Measurements from ENCODE around the gene CRLF1.

Gene CRLF1

DNA sequence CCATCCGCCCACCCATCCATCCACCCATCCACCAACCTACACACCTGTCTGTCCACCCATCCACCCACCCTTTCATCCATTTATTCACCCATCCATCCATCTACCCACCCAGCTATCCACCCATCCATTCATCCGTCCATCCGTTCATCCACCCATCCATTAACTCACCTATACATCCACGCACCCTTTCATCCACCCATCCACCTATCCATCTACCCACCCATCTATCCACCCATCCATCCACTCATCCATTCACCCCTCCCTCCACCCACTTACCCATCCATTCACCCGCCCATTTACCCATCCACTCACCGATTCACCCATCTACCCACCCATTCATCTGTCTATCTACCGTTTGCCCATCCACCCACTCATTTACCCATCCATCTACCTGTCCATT lies 47.9 kb upstream of the CRLF1 start:
- POLR2A ChIA-PET = no interaction called here
- Histone ChIP-seq H3K4me1 (ENCODE audit: control insufficient read depth, insufficient read depth, low read length) (no peaks in the 10 kb centered on the region), H3K27ac (ENCODE audit: extremely low read depth, low read depth, low read length) (no peak overlapping the region), H3K36me3 (ENCODE audit: control insufficient read depth in 2 of 2, insufficient read depth in 1 of 2, low read length in 2 of 2) (no peaks in the 10 kb centered on the region), H3K9me3 (ENCODE audit: control insufficient read depth, insufficient read depth, low read depth, low read length) (no peaks in the 10 kb centered on the region), H3K4me3 (ENCODE audit: low read depth, low read length) (no peak overlapping the region)
- CTCF ChIA-PET = no interaction called here
- TF ChIP-seq ZNF701 (tag by site-specific recombination; IDR thresholded peaks at IDR 0.05) = no peak
- TF ChIP-seq, protein P1, sequence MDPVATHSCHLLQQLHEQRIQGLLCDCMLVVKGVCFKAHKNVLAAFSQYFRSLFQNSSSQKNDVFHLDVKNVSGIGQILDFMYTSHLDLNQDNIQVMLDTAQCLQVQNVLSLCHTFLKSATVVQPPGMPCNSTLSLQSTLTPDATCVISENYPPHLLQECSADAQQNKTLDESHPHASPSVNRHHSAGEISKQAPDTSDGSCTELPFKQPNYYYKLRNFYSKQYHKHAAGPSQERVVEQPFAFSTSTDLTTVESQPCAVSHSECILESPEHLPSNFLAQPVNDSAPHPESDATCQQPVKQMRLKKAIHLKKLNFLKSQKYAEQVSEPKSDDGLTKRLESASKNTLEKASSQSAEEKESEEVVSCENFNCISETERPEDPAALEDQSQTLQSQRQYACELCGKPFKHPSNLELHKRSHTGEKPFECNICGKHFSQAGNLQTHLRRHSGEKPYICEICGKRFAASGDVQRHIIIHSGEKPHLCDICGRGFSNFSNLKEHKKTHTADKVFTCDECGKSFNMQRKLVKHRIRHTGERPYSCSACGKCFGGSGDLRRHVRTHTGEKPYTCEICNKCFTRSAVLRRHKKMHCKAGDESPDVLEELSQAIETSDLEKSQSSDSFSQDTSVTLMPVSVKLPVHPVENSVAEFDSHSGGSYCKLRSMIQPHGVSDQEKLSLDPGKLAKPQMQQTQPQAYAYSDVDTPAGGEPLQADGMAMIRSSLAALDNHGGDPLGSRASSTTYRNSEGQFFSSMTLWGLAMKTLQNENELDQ (tag by site-specific recombination; IDR thresholded peaks at IDR 0.05; ENCODE audit: low read depth) = no peak
- no peak for TF ChIP-seq ZNF624 (tag by site-specific recombination; IDR thresholded peaks at IDR 0.05)
- no peak for TF ChIP-seq KLF7 (tag by site-specific recombination; IDR thresholded peaks at IDR 0.05; ENCODE audit: borderline replicate concordance)
- TF ChIP-seq BCL11B (tag by site-specific recombination; IDR thresholded peaks at IDR 0.05; ENCODE audit: low read depth) = no peak
- no peak for TF ChIP-seq MEIS1 (CRISPR knock-in tag; IDR thresholded peaks at IDR 0.05; ENCODE audit: borderline replicate concordance)
- TF ChIP-seq ZNF555 (tag by site-specific recombination; conservative IDR thresholded peaks at IDR 0.05) = no peak
- no peak for TF ChIP-seq ZNF37A (tag by site-specific recombination; IDR thresholded peaks at IDR 0.05)
- no peak for TF ChIP-seq ZNF221 (tag by site-specific recombination; IDR thresholded peaks at IDR 0.05; ENCODE audit: borderline replicate concordance)
- no peak for TF ChIP-seq ZNF133 (tag by site-specific recombination; IDR thresholded peaks at IDR 0.05)
- no peak for TF ChIP-seq ZNF621 (tag by site-specific recombination; IDR thresholded peaks at IDR 0.05)
- no peak for TF ChIP-seq ZBTB1 (tag by site-specific recombination; IDR thresholded peaks at IDR 0.05)
- peak; percentile 47; the same call in 1 of the 2 replicates for TF ChIP-seq ZEB2 (tag by site-specific recombination; IDR thresholded peaks at IDR 0.05)
- TF ChIP-seq ZNF10 (tag by site-specific recombination; IDR thresholded peaks at IDR 0.05) = no peak
- TF ChIP-seq, protein P2, sequence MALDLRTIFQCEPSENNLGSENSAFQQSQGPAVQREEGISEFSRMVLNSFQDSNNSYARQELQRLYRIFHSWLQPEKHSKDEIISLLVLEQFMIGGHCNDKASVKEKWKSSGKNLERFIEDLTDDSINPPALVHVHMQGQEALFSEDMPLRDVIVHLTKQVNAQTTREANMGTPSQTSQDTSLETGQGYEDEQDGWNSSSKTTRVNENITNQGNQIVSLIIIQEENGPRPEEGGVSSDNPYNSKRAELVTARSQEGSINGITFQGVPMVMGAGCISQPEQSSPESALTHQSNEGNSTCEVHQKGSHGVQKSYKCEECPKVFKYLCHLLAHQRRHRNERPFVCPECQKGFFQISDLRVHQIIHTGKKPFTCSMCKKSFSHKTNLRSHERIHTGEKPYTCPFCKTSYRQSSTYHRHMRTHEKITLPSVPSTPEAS (tag by site-specific recombination; IDR thresholded peaks at IDR 0.05) = no peak
- TF ChIP-seq ZNF692 (tag by site-specific recombination; IDR thresholded peaks at IDR 0.05) = no peak
- TF ChIP-seq, protein P3, sequence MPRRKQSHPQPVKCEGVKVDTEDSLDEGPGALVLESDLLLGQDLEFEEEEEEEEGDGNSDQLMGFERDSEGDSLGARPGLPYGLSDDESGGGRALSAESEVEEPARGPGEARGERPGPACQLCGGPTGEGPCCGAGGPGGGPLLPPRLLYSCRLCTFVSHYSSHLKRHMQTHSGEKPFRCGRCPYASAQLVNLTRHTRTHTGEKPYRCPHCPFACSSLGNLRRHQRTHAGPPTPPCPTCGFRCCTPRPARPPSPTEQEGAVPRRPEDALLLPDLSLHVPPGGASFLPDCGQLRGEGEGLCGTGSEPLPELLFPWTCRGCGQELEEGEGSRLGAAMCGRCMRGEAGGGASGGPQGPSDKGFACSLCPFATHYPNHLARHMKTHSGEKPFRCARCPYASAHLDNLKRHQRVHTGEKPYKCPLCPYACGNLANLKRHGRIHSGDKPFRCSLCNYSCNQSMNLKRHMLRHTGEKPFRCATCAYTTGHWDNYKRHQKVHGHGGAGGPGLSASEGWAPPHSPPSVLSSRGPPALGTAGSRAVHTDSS (tag by site-specific recombination; IDR thresholded peaks at IDR 0.05) = no peak
- no peak for TF ChIP-seq ZNF404 (tag by site-specific recombination; IDR thresholded peaks at IDR 0.05)
- no peak for TF ChIP-seq ZNF114 (tag by site-specific recombination; IDR thresholded peaks at IDR 0.05)
- TF ChIP-seq, protein P4, sequence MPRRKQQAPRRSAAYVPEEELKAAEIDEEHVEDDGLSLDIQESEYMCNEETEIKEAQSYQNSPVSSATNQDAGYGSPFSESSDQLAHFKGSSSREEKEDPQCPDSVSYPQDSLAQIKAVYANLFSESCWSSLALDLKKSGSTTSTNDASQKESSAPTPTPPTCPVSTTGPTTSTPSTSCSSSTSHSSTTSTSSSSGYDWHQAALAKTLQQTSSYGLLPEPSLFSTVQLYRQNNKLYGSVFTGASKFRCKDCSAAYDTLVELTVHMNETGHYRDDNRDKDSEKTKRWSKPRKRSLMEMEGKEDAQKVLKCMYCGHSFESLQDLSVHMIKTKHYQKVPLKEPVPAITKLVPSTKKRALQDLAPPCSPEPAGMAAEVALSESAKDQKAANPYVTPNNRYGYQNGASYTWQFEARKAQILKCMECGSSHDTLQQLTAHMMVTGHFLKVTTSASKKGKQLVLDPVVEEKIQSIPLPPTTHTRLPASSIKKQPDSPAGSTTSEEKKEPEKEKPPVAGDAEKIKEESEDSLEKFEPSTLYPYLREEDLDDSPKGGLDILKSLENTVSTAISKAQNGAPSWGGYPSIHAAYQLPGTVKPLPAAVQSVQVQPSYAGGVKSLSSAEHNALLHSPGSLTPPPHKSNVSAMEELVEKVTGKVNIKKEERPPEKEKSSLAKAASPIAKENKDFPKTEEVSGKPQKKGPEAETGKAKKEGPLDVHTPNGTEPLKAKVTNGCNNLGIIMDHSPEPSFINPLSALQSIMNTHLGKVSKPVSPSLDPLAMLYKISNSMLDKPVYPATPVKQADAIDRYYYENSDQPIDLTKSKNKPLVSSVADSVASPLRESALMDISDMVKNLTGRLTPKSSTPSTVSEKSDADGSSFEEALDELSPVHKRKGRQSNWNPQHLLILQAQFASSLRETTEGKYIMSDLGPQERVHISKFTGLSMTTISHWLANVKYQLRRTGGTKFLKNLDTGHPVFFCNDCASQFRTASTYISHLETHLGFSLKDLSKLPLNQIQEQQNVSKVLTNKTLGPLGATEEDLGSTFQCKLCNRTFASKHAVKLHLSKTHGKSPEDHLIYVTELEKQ (tag by site-specific recombination; IDR thresholded peaks at IDR 0.05; ENCODE audit: borderline replicate concordance) = no peak
- peak; percentile 94 for TF ChIP-seq ZFHX2 (tag by site-specific recombination; conservative IDR thresholded peaks at IDR 0.05)
- no peak for TF ChIP-seq ZNF521 (tag by site-specific recombination; IDR thresholded peaks at IDR 0.05)
- no peak for TF ChIP-seq GFI1B (tag by site-specific recombination; IDR thresholded peaks at IDR 0.05)
- TF ChIP-seq YY2 (tag by site-specific recombination; IDR thresholded peaks at IDR 0.05) = no peak
- peak; percentile 97 for TF ChIP-seq ZNF366 (tag by site-specific recombination; conservative IDR thresholded peaks at IDR 0.05)
- no peak for TF ChIP-seq ZNF292 (tag by site-specific recombination; IDR thresholded peaks at IDR 0.05; ENCODE audit: borderline replicate concordance, low read depth)
- TF ChIP-seq ZBTB17 (tag by site-specific recombination; IDR thresholded peaks at IDR 0.05) = peak; percentile 81
- TF ChIP-seq KLF9 (tag by site-specific recombination; IDR thresholded peaks at IDR 0.05; ENCODE audit: low read depth) = no peak
